GM20000 (cell line): ENCODE results near the gene ITPR3.

Experiments
- DNase-seq: peaks from one replicate; pipeline ENCODE4 v3.0.0; 2012; ENCODE audit warnings: low spot score
- CTCF ChIP-seq: IDR thresholded peaks from 2 replicates; pipeline ENCODE4 v1.5.1; 2012; ENCODE audit warnings: mild to moderate bottlenecking, control low read depth; ENCODE audit errors: extremely low read depth, missing control alignments

The ITPR3 gene

DNA sequence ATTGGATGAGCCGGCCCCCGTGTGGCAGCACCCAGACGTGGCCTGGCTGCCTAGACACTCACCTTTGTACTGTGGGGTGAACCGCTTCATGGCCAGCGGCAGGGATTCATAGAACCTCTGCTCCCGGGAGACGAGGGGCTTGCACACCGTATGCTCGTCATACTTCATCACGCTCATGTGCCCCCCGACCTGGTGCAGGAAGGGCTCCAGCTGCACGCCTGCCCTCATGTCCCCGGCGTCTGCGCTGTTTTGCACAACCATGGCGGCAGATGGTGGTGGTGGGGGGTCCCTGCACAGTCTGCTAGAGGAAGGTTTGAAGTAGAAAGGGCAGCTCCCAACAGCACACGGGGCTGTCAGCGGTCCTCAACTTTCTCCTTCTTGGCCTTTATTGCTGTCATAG is 114.1 kb downstream of the ITPR3 start:
- TF ChIP-seq CTCF: no peak
- no peak for DNase-seq

GRCh38 chr6:33737267-33738026 is 116.3 kb downstream of the ITPR3 start:
- no peak for DNase-seq
- TF ChIP-seq CTCF: no peak

GRCh38 chr6:33738153-33738552 is 117.0 kb downstream of the ITPR3 start:
- no peak for TF ChIP-seq CTCF
- DNase-seq: no peak

DNA sequence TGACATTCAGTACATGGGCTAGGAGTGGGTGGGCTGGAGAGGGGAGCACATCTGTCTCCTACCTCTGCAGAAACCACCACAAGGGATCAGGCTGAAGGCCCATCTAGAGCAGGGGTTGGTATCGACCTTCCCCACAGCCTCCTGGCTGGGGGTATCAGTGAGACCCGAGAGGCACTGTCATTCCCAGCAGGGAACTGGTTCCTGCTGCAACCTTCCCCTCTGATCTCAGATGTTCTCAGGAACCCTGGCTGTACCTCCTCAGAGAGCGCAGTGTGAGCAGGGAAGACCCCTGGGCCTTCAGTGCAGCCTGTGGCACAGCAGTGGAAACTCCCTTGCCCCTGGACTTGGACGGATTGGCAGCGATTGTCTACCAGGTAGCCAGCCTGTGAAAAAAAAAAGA is 117.8 kb downstream of the ITPR3 start:
- TF ChIP-seq CTCF: no peak
- DNase-seq: no peak

GRCh38 chr6:33739571-33739970 is 118.4 kb downstream of the ITPR3 start:
- no peak for TF ChIP-seq CTCF
- no peak for DNase-seq

DNA sequence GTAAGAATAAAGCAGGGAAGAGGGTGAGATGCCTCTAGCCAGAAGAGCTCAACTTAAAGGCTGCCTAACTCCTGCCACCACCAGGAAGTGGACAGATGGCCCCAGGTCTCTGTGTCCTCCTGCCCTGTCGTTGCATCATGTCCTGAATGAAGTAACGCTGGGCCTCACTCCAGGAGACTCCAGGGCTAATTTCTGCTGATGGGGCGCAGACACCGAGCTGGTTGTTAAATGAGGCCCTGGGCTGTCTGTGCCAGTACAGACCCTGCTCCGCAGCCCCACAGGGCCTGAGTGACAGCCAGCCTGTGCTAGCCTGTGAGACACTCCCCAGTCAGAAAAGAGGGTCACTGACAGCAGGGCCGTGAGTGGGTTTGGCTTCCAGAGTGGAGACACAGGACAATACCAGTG is 119.1 kb downstream of the ITPR3 start:
- no peak for DNase-seq
- TF ChIP-seq CTCF: no peak

GRCh38 chr6:33740794-33741193 is 119.7 kb downstream of the ITPR3 start:
- DNase-seq: no peak
- no peak for TF ChIP-seq CTCF
